SH-SY5Y (cell line): ENCODE measurements around the gene AFTPH.

Experiments used
- GATA2 ChIP-seq: IDR thresholded peaks from 2 replicates; pipeline ENCODE4 v1.6.1; 2011; ENCODE audit warnings: mild to moderate bottlenecking, low read depth, low read length
- GATA3 ChIP-seq: IDR thresholded peaks from 2 replicates; pipeline ENCODE4 v1.6.1; 2011; ENCODE audit warnings: low read depth, mild to moderate bottlenecking, low read length, moderate library complexity

DNA sequence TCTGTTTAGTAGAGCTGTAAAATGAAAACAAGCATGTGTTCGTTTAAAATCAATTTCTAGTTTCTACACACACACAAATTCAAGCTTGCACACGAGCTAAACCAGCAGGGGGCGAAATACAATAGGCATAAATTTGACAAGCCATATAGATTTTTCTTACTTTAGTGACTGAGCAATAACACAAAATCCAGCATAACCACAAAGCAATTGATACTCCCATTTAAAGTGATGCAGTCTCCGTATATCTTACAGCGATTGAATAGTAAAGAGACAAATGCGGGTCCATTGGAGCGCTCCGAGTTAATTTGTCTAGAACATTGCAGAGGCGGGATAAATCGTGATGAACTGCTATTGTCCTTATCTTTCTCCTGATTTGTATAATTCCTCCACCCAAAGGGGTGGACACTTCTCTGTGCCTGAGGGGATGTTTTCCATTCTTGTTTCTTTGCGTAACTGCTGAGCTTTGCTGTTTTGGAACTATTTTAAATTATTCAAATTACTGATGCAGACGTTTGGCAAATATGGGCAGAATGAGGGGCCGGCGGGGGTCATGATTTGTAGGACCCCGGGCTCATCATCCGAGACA is 1.2 kb upstream of the AFTPH start:
- TF ChIP-seq GATA2 (peak; percentile 67; the same call in 1 of the 2 replicates), GATA3 (no peak)
